COLO668 (cell line): ENCODE results near the gene THBS2.
"Not testable (repeated sequence)": the region's sequence is repeated elsewhere in the genome, so short reads cannot be mapped to it uniquely, and the experiment has no call there.

Source experiments
- DNase-seq: peaks from one replicate; lab custom pipeline; 2025; ENCODE audit not compliant: unreplicated experiment; lab: John Stamatoyannopoulos, UW

Gene THBS2

DNA sequence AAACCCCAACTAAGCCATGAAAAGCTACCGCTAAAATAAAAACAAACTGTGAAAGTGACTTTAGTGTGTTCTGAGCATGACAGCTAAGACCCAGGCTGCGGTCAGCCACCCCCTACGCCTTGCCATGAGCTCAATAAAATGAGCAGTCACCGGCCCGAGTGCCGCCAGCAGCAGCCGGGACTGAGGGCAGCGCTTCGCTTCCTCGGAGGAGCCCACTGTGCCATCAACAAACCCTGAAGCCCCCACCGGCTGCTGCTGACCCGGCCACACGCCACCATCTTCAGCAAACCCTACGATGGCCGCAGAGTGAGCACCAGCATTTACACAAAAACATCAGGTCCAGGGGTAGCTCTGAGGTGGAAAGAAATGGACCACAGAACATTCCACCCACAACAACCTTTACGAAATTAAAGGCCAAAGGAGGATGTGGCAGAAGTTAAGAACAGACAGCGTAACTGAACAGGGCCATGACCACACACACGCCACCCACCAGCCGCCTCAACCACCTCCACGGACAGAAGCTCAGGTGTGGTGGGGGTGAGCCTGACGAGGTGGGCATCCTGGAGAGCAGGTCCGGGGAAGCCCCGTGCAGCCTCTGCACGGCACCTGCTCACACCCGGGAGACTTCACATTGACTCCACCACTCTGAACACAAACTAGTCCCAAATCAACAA lies 67.0 kb downstream of the THBS2 start:
- no peak for DNase-seq

DNA sequence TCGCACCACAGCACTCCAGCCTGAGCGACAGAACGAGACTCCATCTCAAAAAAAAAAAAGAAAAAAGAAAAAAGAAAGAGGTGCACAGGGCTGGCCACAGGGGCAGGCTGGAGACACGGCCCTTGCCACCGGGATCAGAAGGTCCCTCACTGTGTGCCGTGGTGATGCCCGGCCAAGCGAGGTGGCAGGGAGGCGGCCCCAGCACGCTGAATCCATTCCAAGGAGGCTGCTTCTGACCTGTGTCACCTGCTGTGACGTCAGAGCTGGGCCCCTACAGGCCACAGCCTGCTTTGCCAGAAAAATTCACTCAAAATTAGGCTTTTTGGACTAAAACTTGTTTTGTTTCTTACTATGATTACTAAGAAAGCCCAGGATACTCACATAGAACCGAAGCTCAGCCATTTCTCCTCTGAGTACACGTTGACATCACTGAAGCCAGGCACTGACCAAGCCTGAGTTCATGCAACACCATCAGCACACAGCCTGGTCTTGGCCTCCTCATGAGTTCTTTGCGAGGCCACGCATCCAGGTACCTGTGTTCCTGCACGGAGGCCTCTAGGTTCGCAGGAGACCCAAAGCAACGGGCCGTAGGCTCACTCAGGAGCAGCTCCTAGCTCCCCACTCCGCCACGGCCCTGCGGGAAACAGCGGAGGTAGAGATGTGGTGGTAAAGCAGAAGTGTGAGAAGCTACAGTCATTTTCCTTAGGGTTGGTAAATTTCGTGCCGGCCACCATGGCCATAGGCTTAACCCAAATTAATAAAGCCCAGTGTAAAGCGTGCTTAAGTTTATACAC lies 67.8 kb downstream of the THBS2 start:
- no peak for DNase-seq

DNA sequence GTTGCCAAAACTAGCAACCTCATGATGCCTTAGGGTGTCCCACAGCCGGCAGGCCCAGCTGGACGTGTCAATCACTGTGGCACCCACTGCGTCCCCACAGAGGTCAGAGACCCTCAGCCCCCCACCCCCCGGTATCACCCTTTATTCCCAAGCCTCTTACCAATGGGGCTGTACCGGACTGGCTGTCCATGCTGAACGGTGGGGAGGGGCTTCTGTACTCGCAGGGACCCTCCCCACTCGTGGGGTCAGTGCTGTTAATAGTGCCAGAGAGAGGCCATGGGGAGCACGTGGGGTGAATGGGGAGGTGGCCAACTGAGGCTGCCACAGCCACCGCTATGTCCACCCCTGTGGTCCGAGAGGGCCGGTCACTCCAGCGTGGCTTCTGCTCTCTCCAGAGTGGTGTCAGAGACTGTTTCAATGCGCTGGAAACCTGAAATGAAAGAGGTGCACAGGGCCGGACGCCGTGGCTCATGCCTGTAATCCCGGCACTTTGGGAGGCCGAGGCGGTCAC lies 68.6 kb downstream of the THBS2 start:
- DNase-seq, result no peak

DNA sequence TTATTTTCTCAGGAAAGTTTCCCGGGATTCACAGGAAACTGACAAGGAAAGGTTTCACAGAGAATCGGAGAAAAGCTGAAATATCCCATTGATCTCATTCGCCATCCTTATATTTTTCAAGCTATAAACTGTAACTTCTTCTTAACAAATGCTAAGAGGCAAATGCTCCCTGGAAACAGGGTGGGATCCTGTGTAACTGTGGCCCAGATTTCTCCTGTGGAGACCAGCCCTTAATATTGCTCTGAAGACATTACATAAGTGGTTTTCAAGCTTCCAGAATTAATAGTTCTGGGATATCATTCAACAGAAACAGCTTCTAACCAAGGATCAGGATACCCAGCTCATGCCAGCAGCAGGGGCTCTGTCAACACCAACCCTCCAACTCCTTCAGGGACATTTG lies 69.2 kb downstream of the THBS2 start:
- no peak for DNase-seq

DNA sequence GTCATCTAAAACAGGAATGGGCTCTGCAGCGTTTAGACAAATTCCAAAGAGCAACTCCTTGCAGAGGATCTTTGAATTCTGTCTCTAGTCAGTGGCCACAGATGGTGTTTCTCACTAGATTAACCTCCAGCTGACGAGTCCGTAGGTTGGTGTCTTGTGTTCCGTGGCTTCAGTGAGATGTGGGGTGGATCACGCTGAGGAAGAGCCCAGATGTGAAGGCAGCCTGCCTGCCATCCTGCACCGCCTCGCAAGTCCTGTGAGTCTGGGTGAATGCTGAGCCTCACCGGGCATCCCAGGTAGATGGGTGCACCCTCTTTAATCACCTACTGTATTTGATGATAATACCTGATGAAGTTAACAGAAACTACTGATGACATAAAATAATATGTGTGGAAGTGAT lies 70.4 kb downstream of the THBS2 start:
- no peak for DNase-seq

DNA sequence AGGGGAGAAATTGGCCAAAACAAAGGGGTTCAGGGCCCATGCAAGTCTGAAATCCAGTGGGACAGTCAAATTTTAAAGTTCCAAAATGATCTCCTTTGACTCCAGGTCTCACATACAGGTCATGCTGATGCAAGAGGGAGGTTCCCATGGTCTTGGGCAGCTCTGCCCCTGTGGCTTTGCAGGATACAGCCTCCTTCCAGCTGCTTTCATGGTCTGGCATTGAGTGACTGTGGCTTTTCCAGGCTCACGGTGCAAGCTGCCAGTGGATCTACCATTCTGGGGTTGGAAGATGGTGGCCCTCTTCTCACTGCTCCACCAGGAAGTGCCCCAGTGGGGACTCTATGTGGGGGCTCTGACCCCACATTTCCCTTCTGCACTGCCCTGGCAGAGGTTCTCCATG lies 73.8 kb downstream of the THBS2 start:
- DNase-seq, result not testable (repeated sequence)

DNA sequence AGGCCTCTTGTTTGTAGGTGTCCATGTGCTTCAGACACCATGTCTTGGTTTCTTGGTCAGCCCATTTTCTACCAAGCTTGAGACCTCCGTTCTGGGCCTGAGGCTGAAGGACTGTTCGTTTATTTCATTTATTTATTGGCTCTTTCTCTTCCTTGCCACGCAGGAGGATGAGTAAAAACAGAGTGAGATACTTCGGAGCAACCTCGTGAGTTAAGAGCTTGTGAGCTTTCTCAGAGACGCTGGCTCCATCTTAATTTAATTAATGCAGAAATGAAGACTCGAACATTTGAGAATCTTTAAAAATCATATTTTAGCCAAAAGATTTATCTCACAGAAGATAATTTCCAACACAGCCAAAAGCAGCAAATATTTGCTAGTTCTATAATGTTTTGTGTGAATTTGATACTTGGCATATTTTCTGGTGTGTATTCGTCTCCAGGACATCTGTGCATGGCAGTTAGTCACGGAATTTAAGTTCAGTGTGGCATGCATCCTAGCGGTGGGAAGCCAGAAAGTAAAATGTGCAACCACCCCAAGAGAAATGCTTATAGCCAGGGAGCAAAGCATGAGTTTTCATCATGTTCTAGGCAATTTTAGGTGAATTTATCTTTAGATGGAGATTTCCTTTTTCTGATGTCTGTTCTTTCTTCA lies 76.0 kb downstream of the THBS2 start:
- DNase-seq, result no peak

DNA sequence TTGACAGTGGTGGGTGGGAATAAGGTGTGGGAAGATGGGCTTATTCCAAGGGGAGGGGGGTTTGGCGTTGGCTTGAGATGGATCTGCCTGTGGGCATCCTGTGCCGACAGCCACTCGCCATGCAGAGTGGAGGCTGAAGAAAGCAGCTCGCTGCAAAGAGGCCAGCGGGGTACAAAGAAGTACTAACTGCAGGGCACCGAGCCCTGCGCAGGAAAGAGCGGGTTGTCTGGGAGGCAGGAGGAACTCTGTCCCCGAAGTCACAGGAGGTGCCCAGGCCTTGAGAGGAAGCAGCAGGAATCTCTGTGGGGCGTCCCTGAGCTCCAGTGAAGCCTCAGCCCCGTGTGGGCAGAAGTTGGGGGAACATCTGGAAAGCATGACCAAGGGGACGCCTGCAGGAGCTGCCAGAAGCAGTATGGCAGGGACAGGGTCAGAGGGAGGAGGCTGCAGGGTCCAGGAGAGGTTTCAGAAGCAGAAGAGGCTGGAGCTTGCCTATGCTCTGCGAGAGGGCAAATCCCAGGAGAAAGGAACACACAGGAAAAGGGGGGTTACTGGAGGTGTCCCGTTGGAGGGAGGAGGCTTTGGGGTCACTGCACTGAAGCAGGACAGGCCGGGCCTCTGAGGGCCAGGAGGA lies 77.2 kb downstream of the THBS2 start:
- DNase-seq, result no peak

DNA sequence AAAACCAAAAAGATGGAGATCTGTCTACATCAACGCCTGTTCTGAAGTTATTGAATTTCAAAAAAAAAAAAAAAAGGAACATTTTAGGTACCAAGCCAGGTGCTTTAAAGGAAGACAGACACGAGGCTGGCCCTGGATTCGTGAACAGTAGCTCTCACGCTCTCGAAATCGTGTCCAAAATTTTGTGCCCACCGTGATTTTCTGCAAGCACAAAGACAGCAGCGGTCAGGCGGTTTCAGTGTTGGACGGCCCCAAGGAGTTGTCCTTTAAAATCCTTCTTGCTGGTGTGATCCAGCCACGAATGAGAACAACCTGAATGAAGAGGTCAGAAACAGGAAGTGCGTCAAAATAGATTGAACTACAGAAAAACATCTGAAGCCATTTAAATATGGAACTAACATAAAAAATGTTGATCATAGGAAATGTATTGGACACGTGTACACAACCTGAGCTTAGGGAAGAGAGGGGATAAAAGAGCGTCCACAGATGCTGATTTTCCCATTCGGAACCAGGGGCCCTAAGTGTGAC lies 78.2 kb downstream of the THBS2 start:
- no peak for DNase-seq

DNA sequence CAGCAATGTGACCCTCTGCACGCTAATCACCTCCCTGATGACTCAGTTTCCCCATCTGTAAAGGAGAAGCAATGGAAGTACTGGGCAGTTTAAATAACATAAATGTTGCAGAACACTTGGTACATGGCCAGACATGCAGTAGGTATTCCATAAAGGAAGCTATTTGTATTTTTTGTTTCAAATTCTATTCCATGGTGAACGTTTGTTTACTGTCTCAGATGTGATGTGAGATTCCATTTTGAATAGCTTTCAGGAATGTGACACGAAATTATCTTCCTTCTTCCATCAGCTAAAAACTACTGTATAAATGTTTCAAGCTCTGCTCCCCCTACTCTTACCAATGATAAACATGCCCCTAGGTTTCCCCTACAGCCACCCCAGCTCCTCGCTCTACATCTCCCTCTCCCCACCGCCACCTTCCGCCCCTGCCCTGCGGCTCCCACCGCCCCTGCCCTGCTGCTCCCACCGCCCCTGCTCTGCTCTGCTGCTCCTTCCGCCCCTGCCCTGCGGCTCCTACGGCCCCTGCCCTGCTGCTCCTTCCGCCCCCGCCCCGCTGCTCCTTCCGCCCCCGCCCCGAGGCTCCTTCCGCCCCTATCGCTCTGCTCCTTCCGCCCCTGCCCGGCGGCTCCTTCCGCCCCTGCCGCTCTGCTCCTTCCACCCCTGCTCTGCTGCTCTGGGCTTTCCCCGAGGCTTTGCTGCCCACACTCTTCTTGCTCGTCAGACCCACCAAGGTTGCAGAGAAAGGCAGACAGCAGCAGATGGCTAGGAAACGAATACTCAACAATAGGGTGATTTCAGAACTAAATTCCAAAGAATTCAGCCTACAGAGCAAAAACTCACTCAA lies 78.9 kb downstream of the THBS2 start:
- no peak for DNase-seq

DNA sequence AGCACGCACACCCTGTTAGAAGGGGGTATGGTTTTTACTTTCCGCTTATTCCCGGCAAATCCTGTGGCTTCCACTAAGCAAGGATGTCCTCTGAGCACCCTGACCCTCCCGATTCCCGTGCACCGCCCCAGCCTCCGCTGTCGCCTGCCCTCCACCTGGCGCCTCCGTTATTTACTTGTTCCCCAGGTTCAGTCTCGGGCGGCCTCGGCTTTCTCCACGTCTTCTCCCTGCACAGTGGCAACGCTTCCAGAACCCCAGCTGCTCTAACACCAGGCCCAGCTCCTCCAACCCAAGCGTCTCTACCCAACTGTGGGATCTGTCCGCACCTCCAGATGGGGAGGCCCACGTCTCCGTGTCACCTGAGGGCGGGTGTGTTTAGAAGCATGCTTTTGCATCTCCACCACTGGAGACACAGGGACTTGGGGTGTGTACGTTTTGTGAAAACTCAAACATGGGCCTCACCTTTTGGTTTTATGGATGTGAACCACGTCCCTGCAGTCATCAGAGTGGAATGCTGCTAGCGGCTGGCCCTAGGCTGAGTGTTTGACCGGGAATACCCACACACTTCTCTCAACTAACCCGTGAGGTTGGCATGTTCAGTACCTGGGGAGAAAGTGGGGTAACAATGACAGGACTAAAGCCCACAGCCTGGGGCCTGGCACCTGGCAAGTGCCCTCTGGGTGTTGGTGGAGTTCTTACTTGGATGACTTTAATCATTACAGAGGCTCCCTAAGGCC lies 79.9 kb downstream of the THBS2 start:
- DNase-seq, result no peak

DNA sequence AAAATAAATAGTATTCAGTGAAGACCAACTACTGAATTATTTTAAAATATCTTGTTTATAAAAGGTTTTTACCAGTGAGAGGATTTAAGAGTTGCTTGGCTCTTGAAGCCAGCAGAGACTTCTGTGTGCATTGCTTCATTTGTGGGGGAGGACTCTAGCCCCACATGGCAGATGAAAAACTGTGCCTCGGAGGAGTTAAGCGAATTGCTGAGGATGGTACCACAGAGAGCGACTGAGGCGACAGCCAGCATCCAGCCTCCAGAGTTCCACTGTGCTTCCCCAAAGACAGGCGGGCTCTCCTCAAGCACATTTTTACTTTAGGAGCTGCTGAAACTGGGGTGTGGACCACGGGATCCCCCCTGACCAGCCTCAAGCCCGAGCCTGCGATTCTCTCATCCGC lies 80.7 kb downstream of the THBS2 start:
- no peak for DNase-seq

DNA sequence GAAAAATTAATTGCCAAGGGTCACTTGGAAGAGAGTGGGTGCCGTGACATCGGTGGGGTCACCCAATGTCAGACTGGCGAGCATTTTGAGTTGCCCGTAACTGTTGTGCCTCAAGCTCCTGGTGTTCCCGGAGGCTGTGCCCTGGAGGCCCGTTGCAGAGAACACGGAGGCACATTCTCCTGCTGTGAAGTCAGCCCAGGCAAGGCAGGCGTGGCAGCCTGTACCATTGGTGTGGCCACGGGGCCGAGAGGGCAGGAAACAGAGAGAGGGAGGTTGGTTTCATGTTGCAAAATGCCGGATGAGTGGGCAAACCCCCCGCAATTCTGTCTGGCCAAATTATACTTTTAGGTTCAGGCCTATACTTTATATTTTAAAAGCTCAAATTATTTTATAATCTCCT lies 81.2 kb downstream of the THBS2 start:
- DNase-seq, result no peak

DNA sequence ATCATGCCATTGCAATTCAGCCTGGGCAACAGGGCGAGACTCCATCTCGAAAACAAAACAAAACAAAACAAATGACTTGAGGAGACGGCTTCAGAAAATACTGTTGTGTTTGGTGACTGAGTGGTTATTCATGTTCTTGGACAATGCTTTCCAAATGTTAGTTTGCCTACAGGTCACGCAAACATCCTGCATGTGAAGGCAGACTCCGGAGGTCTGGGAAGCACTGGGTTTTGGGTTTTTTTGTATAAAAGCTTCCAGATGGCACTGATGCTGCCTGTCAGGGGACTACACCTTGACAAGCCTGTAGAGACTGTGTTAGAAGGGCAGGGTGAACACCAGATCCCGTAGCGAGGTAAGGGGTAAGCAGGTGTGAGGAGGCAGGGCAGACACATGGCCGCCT lies 81.7 kb downstream of the THBS2 start:
- DNase-seq, result no peak

DNA sequence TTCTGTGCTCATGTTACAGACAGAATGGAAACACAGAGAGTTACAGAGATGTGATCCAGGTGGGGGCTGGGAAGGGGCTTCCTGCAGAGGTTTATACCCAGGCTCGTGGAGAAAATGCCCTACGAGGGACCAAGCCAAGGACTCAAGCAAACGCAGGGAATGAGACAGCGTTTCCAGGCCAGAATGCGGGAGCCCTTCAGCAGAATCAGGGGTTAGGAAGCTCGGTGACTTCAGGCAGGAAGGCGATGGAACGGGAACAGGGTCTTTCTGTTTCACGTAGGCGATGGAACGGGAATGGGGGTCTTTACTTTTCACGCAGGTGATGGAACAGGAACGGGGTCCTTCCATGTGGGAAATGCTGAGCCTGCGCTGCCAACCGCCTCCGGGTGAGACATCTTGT lies 82.6 kb downstream of the THBS2 start:
- DNase-seq, result no peak

DNA sequence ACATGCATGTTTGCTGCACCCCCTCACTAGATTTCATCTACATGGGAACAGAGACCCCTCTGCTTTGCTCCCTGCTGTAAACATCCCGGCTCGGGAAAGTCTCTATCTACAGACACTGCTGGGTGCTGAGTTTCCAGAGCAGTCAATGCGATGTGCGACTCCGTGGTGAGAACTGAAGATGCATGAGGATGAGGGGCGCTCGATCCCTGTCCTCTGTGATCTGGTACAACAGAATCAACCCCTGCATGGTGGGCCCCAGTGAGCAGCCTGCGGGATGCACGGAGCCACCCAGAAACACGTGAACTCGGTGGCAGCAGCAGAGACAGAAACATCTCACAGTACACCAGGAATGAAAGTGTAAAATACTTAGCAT lies 83.1 kb downstream of the THBS2 start:
- no peak for DNase-seq

DNA sequence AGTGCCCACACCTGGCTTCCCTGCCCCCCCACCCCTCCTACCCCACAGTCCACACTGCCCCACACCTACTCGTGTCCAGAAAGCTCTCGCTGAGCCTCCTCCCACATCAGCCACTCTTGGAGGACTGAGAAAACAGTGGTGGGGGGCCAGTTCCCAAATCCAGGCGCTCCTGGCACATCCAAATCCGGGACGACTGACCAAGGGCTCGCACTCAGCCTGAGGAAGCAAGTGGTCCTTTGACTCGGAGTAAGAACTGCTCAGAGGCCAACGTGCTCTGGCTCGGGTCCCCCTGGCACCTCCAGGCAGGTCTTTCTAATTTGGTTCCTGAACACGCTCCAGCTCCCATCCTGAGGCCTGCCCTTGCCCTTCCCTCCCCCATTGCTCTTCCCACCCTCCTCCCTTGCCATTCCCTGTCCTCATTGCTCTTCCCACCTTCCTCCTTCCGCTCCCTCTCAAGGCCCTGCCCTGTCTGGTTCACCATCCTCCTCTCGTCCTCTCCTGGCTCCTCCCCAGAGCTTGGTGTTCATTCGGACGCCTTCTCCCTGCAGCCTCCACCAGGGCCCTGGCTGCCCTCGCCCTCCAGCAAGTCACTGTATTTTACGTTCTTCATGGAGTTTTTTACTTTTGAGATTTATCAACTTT lies 83.6 kb downstream of the THBS2 start:
- no peak for DNase-seq

DNA sequence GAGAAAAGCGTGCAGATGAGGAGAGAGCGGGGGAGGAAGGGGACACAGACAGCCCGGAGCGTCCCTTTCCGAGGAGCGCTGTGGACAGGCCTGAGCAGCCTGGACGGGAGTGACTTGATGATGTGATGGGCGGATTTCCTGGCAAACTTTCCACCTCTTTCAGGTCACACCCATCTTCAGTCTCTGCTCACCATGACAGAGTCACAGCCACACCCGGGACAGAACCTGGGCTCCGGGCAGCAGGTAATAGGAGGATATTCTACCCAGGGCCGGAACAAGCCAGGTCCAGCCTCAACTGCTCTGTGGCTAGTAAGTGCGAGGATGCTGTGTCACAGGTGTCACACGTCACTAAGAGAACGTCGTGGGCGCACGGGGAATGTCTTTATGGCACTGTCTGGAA lies 84.3 kb downstream of the THBS2 start:
- DNase-seq, result no peak

DNA sequence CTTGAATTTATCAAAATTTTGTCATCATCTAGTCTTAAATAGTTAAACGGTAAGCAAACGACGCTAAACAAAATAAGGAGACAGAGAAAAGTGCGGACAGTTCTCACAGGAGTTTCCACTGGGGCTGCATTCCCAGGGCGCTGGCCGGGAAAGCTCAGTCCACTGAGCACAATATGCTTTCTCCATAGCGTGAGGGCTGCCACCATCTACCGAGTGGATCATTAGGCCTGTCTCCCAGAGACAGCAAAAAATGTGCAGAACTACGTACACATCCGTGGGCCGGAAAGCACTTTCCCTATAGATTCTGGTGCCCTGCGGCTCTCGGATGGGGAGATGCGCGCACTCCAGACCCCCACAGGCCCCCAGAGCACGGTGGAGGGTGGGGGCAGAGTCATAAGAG lies 84.9 kb downstream of the THBS2 start:
- no peak for DNase-seq

DNA sequence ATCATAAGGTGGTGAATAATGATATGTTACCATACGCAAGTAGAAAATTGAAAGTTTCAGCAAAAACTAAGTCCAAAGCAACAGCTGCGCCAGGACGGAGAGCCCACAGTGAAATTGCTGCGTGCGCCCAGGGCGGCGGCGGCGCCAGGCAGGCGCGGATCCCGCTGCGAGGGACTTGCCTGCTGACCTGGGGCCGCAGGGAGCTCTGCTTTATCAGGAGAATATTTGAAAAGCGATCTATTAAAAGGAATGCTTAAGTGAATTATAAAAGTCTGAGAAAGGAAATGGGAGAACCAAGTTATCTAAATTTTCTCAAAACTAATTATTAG lies 85.4 kb downstream of the THBS2 start:
- DNase-seq, result no peak
